ENCODE measurements around the gene SAMD11.

The SAMD11 gene

GRCh38 chr1:920521-920920 is 3.2 kb upstream of the SAMD11 start:
- TF ChIP-seq TEAD4 (IDR thresholded peaks at IDR 0.05) = no peak

DNA sequence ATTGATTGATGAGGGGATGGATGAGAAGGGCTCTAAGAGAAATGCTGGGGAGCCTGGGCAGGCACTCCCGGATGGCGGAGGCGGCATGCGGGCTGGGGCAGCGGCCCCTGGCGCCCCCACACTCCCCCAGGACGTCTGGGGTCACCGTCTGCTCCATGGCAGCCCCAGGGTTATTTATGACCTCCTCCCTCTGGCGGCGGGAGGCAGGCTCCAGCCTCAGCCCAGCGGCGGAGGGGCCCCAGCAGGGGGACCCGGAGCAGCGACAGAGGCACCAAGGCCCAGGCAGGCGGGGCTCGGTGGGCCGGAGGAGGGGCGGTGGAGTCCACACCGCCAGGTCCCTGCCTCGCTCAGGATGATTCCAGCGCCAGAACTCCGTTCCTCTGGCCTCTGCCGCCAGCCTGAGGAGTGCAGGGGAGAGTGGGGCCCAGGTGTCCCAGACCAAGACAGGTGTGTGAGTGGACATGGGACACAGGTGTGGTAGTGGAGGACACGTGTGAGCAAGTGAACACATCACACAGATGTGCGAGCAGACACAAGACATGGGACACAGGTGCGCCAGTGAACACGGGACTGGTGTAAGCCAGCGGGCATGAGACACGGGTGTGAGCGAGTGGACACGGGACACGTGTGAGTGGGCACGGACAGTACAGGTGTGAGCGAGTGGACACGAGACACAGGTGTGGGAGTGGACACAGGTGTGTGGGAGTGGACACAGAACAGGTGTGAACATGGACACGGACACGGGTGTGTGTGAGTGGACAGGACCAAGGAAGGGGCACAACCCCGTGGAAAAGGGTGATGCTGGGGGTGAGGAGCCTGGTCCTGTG is 2.5 kb upstream of the SAMD11 start:
- TF ChIP-seq CEBPB (IDR thresholded peaks at IDR 0.05) (no peak), MAX (IDR thresholded peaks at IDR 0.05) (peak; percentile 41; the same call in 1 of the 2 replicates), TCF12 (IDR thresholded peaks at IDR 0.05; ENCODE audit: low read depth) (peak; percentile 84), TEAD4 (IDR thresholded peaks at IDR 0.05) (peak; percentile 53), REST (IDR thresholded peaks at IDR 0.05; ENCODE audit: low read depth) (no peak), EP300 (IDR thresholded peaks at IDR 0.05; ENCODE audit: borderline replicate concordance) (peak; percentile 82), EGR1 (IDR thresholded peaks at IDR 0.05) (peak; percentile 77; the same call in 1 of the 2 replicates), CREB1 (IDR thresholded peaks at IDR 0.05; ENCODE audit: low read depth) (no peak), USF1 (IDR thresholded peaks at IDR 0.05) (0 out of 2 replicates have a peak, but pooled peaks have one; percentile 12), YY1 (IDR thresholded peaks at IDR 0.05; ENCODE audit: low read depth) (0 out of 2 replicates have a peak, but pooled peaks have one; percentile 50), TAF1 (IDR thresholded peaks at IDR 0.05; ENCODE audit: low read depth) (no peak), NFIC (IDR thresholded peaks at IDR 0.05) (peak; percentile 71), RAD21 (IDR thresholded peaks at IDR 0.05; ENCODE audit: low read depth) (peak; percentile 18; the same call in 1 of the 2 replicates), ZBTB7A (IDR thresholded peaks at IDR 0.05; ENCODE audit: low read depth) (peak; percentile 97), FOXM1 (IDR thresholded peaks at IDR 0.05; ENCODE audit: borderline replicate concordance, low read depth) (0 out of 2 replicates have a peak, but pooled peaks have one; percentile 40)

DNA sequence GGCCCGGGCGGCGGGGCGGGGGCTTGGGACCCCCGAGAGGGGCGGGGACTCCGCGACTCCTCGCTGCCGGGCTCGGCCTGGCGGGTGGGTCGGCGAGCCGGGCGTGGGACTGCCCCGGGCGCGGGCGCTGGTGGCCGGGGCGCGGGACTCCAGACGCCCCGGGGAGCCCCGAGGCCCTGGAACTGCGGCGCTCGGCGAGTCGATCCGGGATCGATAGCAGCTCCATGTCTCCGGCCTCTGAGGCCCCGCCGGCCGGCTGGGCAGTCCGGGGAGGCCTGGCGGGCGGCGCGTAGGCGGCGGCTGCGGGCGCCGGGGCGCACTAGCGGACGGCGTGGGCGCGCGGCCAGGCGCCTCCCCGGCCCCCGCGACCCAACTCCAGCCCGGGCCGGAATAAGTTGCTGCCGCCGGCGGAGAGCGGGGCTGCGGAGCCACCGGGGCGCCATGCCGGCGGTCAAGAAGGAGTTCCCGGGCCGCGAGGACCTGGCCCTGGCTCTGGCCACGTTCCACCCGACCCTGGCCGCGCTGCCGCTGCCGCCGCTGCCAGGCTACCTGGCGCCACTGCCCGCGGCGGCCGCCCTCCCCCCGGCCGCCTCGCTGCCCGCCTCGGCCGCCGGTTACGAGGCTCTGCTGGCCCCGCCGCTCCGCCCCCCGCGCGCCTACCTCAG is 400 bp downstream of the SAMD11 start:
- TF ChIP-seq MAX (IDR thresholded peaks at IDR 0.05) (no peak), EP300 (IDR thresholded peaks at IDR 0.05; ENCODE audit: borderline replicate concordance) (peak; percentile 1; the same call in 1 of the 2 replicates)

GRCh38 chr1:924656-925560 is 1.2 kb downstream of the SAMD11 start:
- TF ChIP-seq MAX (IDR thresholded peaks at IDR 0.05) (0 out of 2 replicates have a peak, but pooled peaks have one; percentile 44), FOXM1 (IDR thresholded peaks at IDR 0.05; ENCODE audit: borderline replicate concordance, low read depth) (no peak)

DNA sequence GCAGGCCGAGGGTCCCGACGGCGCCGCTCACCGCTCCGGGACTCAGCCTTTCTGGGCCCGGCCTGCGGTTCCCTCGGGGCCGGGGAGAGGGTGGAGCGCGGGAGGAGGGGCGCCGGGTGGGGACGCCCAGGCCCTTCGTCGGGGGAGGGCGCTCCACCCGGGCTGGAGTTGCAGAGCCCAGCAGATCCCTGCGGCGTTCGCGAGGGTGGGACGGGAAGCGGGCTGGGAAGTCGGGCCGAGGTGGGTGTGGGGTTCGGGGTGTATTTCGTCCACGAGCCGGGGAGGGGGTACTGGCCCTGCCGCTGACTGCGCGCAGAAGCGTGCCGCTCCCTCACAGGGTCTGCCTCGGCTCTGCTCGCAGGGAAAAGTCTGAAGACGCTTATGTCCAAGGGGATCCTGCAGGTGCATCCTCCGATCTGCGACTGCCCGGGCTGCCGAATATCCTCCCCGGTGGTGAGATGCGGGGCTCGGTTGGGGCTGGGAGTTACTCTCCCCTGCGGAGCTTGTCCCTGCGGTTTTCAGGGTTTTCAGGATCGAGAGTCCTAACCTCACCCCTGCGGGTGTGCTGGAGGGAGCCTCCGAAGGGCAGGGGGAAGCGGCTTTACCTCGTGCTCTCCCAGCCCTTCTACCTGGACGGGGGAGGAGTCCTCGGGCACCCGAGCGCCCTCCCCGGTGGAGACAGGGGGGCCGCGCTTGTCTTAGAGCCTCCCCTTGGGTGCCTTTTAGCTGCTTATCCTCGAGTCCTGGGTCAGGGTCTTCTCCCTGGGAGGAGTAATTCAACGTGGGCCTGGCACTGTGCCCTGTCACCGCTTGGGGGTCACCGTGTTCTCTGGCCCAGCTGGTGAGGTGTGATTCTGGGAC is 2.1 kb downstream of the SAMD11 start:
- TF ChIP-seq EGR1 (IDR thresholded peaks at IDR 0.05) = no peak
- TF ChIP-seq EP300 (IDR thresholded peaks at IDR 0.05; ENCODE audit: borderline replicate concordance) = no peak
- no peak for TF ChIP-seq MAX (IDR thresholded peaks at IDR 0.05)
- TF ChIP-seq YY1 (IDR thresholded peaks at IDR 0.05; ENCODE audit: low read depth) = no peak
- no peak for TF ChIP-seq NFIC (IDR thresholded peaks at IDR 0.05)
- TF ChIP-seq CEBPB (IDR thresholded peaks at IDR 0.05) = no peak
- TF ChIP-seq TEAD4 (IDR thresholded peaks at IDR 0.05) = no peak
- TF ChIP-seq TAF1 (IDR thresholded peaks at IDR 0.05; ENCODE audit: low read depth) = no peak
- no peak for TF ChIP-seq TCF12 (IDR thresholded peaks at IDR 0.05; ENCODE audit: low read depth)

DNA sequence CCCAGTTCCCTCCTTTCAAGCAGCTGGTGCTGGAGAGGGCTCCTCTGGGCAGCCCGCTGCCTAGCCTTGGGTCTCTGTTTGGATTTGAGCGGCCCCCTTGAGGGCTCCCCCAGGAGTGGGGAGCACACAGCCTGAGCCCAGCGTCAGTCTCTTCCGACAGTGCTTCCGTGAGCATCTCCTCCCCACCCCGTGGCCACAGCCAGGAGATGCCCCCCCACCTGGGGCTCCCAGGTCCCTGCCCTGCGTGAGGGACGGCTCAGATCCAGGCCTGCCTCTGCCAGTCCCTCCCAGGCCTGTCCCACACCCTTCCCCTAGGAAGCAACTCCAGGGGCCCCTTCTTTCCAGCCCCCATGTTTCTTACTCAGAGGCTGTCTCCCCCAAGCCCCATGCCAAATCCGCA is 3.5 kb downstream of the SAMD11 start:
- TF ChIP-seq TEAD4 (IDR thresholded peaks at IDR 0.05) = no peak
- TF ChIP-seq TCF12 (IDR thresholded peaks at IDR 0.05; ENCODE audit: low read depth) = no peak
- TF ChIP-seq TAF1 (IDR thresholded peaks at IDR 0.05; ENCODE audit: low read depth) = no peak
- TF ChIP-seq FOXM1 (IDR thresholded peaks at IDR 0.05; ENCODE audit: borderline replicate concordance, low read depth) = no peak
- no peak for TF ChIP-seq REST (IDR thresholded peaks at IDR 0.05; ENCODE audit: low read depth)
- TF ChIP-seq ZBTB7A (IDR thresholded peaks at IDR 0.05; ENCODE audit: low read depth) = no peak
- no peak for TF ChIP-seq CEBPB (IDR thresholded peaks at IDR 0.05)
- TF ChIP-seq NFIC (IDR thresholded peaks at IDR 0.05) = no peak
- TF ChIP-seq EP300 (IDR thresholded peaks at IDR 0.05; ENCODE audit: borderline replicate concordance) = no peak
- TF ChIP-seq USF1 (IDR thresholded peaks at IDR 0.05) = no peak
- TF ChIP-seq RAD21 (IDR thresholded peaks at IDR 0.05; ENCODE audit: low read depth) = no peak
- TF ChIP-seq EGR1 (IDR thresholded peaks at IDR 0.05) = no peak
- no peak for TF ChIP-seq YY1 (IDR thresholded peaks at IDR 0.05; ENCODE audit: low read depth)
- TF ChIP-seq MAX (IDR thresholded peaks at IDR 0.05) = no peak
- no peak for TF ChIP-seq CREB1 (IDR thresholded peaks at IDR 0.05; ENCODE audit: low read depth)
